H9 (cell line): ENCODE measurements around the gene SH3GL3. TPM values are rescaled to one million over a fixed set of nuclear protein-coding genes. Genes with fewer than 3 reads are reported as not detected.

Experiments used
- DNase-seq: peaks from one replicate; pipeline ENCODE4 v3.0.0-alpha.2; 2017
- H2AFZ ChIP-seq: one replicate; pipeline ENCODE4 v1.6.1; 2013; ENCODE audit warnings: mild to moderate bottlenecking, low read length, control low read depth, moderate library complexity
- H2AK5ac ChIP-seq: 2 replicates; pipeline ENCODE4 v1.6.1; 2013; ENCODE audit warnings: low read length, control low read depth, mixed read lengths; ENCODE audit not compliant: insufficient read length
- H2BK120ac ChIP-seq: one replicate; pipeline ENCODE4 v1.6.1; 2013; ENCODE audit warnings: low read depth, mild to moderate bottlenecking, low read length, control low read depth, inconsistent platforms; ENCODE audit not compliant: poor library complexity, severe bottlenecking
- H2BK12ac ChIP-seq: 2 replicates; pipeline ENCODE4 v1.6.1; 2013; ENCODE audit warnings: low read length, control low read depth, mixed read lengths, low read depth; ENCODE audit not compliant: insufficient read length
- H2BK15ac ChIP-seq: 2 replicates; pipeline ENCODE4 v1.6.1; 2013; ENCODE audit warnings: low read depth, low read length, control low read depth
- H2BK20ac ChIP-seq: one replicate; pipeline ENCODE4 v1.6.1; 2013; ENCODE audit warnings: low read depth, mild to moderate bottlenecking, low read length, control low read depth, inconsistent platforms; ENCODE audit not compliant: poor library complexity, severe bottlenecking
- H2BK5ac ChIP-seq: 2 replicates; pipeline ENCODE4 v1.6.1; 2013; ENCODE audit warnings: low read length, control low read depth, mixed read lengths; ENCODE audit not compliant: insufficient read length
- H3K14ac ChIP-seq: 2 replicates; pipeline ENCODE4 v1.6.1; 2013; ENCODE audit warnings: low read length, control low read depth; ENCODE audit not compliant: insufficient read depth
- H3K18ac ChIP-seq: 2 replicates; pipeline ENCODE4 v1.6.1; 2013; ENCODE audit warnings: low read depth, mild to moderate bottlenecking, mixed read lengths, low read length, control low read depth; ENCODE audit not compliant: insufficient read length
- H3K23ac ChIP-seq: 2 replicates; pipeline ENCODE4 v1.6.1; 2013; ENCODE audit warnings: low read length, control low read depth, mixed read lengths, low read depth; ENCODE audit not compliant: insufficient read length
- H3K23me2 ChIP-seq: 2 replicates; pipeline ENCODE4 v1.6.1; 2013; ENCODE audit warnings: low read depth, mild to moderate bottlenecking, mixed read lengths, low read length, control low read depth; ENCODE audit not compliant: insufficient read length, poor library complexity, severe bottlenecking
- H3K27ac ChIP-seq: 2 replicates; pipeline ENCODE4 v1.5.1; 2013; ENCODE audit warnings: low read length, control low read depth, mixed read lengths, low read depth; ENCODE audit not compliant: insufficient read length
- H3K27me3 ChIP-seq: 2 replicates; pipeline ENCODE4 v1.6.1; 2013; ENCODE audit warnings: low read length, control low read depth, inconsistent platforms; ENCODE audit not compliant: insufficient read depth
- H3K4ac ChIP-seq: 2 replicates; pipeline ENCODE4 v1.6.1; 2013; ENCODE audit warnings: low read depth, mild to moderate bottlenecking, control low read depth, inconsistent platforms, low read length, moderate library complexity
- H3K4me1 ChIP-seq: 2 replicates; pipeline ENCODE4 v1.6.1; 2013; ENCODE audit warnings: low read length, control low read depth, inconsistent platforms; ENCODE audit not compliant: insufficient read depth
- H3K4me2 ChIP-seq: 2 replicates; pipeline ENCODE4 v1.6.1; 2013; ENCODE audit warnings: low read length, control low read depth, mixed read lengths; ENCODE audit not compliant: insufficient read length, insufficient read depth
- H3K56ac ChIP-seq: 2 replicates; pipeline ENCODE4 v1.6.1; 2013; ENCODE audit warnings: low read depth, mild to moderate bottlenecking, mixed read lengths, low read length, control low read depth; ENCODE audit not compliant: insufficient read length
- H3K79me1 ChIP-seq: 2 replicates; pipeline ENCODE4 v1.6.1; 2013; ENCODE audit warnings: low read depth, mild to moderate bottlenecking, moderate library complexity, low read length, control low read depth, inconsistent platforms; ENCODE audit not compliant: insufficient read depth, poor library complexity, severe bottlenecking
- H3K79me2 ChIP-seq: 2 replicates; pipeline ENCODE4 v1.6.1; 2013; ENCODE audit warnings: low read length, control low read depth, inconsistent platforms; ENCODE audit not compliant: insufficient read depth
- H3K9ac ChIP-seq: 2 replicates; pipeline ENCODE4 v1.6.1; 2013; ENCODE audit warnings: low read length, control low read depth, mixed read lengths; ENCODE audit not compliant: insufficient read length; ENCODE audit errors: extremely low read depth
- H3K9me3 ChIP-seq: one replicate; pipeline ENCODE4 v1.6.1; 2013; ENCODE audit warnings: low read depth, low read length, inconsistent platforms; ENCODE audit not compliant: control insufficient read depth
- H3T11ph ChIP-seq: one replicate; pipeline ENCODE4 v1.6.1; 2013; ENCODE audit warnings: mild to moderate bottlenecking, low read length, control low read depth, inconsistent platforms
- H4K20me1 ChIP-seq: one replicate; pipeline ENCODE4 v1.6.1; 2013; ENCODE audit not compliant: control insufficient read depth, insufficient read length, insufficient read depth
- H4K5ac ChIP-seq: 2 replicates; pipeline ENCODE4 v1.6.1; 2013; ENCODE audit warnings: low read depth, mild to moderate bottlenecking, mixed read lengths, low read length, control low read depth; ENCODE audit not compliant: insufficient read length
- H4K8ac ChIP-seq: replicated peaks from 2 replicates; pipeline ENCODE4 v1.6.1; 2013; ENCODE audit warnings: low read length, control low read depth, mixed read lengths, low read depth; ENCODE audit not compliant: insufficient read length
- H4K91ac ChIP-seq: 2 replicates; pipeline ENCODE4 v1.6.1; 2013; ENCODE audit warnings: low read depth, mild to moderate bottlenecking, moderate library complexity, mixed read lengths, low read length, control low read depth; ENCODE audit not compliant: insufficient read length
- H3K27ac Mint-ChIP-seq, 3 experiments: 2 replicates in 2 of 3; 3 replicates in 1 of 3; pipeline ENCODE4 v1.8.0; 2020 to 2021; ENCODE audit warnings: mixed read lengths in 3 of 3, mild to moderate bottlenecking in 1 of 3, moderate library complexity in 1 of 3
- H3K27me3 Mint-ChIP-seq: 2 replicates; pipeline ENCODE4 v1.8.0; 2021; ENCODE audit warnings: low read depth, mild to moderate bottlenecking, moderate library complexity, mixed read lengths
- H3K36me3 Mint-ChIP-seq, 3 experiments: 2 replicates in 2 of 3; 3 replicates in 1 of 3; pipeline ENCODE4 v1.8.0; 2020 to 2021; ENCODE audit warnings: low read depth in 3 of 3, mixed read lengths in 3 of 3; ENCODE audit not compliant: insufficient read depth in 1 of 3
- H3K4me1 Mint-ChIP-seq, 2 experiments: 2 replicates each; pipeline ENCODE4 v1.8.0; 2020; ENCODE audit warnings: mixed read lengths in 2 of 2
- H3K4me3 Mint-ChIP-seq, 2 experiments: 2 replicates in 1 of 2; 3 replicates in 1 of 2; pipeline ENCODE4 v1.8.0; 2020 to 2021; ENCODE audit warnings: mild to moderate bottlenecking in 2 of 2, mixed read lengths in 2 of 2, moderate library complexity in 1 of 2
- H3K9me3 Mint-ChIP-seq, 2 experiments: 2 replicates in 1 of 2; 3 replicates in 1 of 2; pipeline ENCODE4 v1.8.0; 2020; ENCODE audit warnings: mild to moderate bottlenecking in 2 of 2, mixed read lengths in 2 of 2, moderate library complexity in 1 of 2
- WGBS: extraction: QIAGEN DNeasy Blood & Tissue Kit; methylation state at CpG from one replicate; pipeline ENCODE4 v1.1.7; 2013; ENCODE audit warnings: missing lambda C conversion rate, low lambda C conversion rate, mixed read lengths; ENCODE audit not compliant: insufficient read length; ENCODE audit errors: extremely low coverage; 5-methylcytosine and 5-hydroxymethylcytosine counted together
- total RNA-seq: library from RNA; stranded (reverse); gene quantifications from 2 replicates; pipeline ENCODE4 v1.2.1, GENCODE V29; 2021
- TF ChIP-seq, protein P1 (sequence below): fragments of 200-600 bp; sonication (generic); conservative IDR thresholded peaks from 3 replicates; pipeline ENCODE4 v1.8.0; 2021; ENCODE audit warnings: antibody characterized with exemption, mild to moderate bottlenecking

Gene SH3GL3
- total RNA-seq, 1 experiment from 2014 or later = 11.2 TPM

GRCh38 chr15:83516935-83517334, 69.8 kb downstream of the SH3GL3 start:
- Histone ChIP-seq H3K56ac (no peak overlapping the region), H3K9ac (no peak overlapping the region), H3K4me1 (no peaks in the 10 kb centered on the region; the same call in 1 of the 2 replicates), H4K5ac (no peak overlapping the region), H3K14ac (no peak overlapping the region), H4K91ac (no peak overlapping the region), H2AFZ (no peak overlapping the region), H4K8ac (no peak overlapping the region), H4K20me1 (no peaks in the 10 kb centered on the region), H2BK5ac (no peak overlapping the region), H2BK120ac (no peak overlapping the region), H3K79me1 (no peaks in the 10 kb centered on the region), H3K23ac (no peak overlapping the region), H3K18ac (no peak overlapping the region), H3K9me3 (no peaks in the 10 kb centered on the region), H3K23me2 (no peaks in the 10 kb centered on the region), H3K4ac (no peak overlapping the region), H2AK5ac (no peak overlapping the region), H3T11ph (no peak overlapping the region), H3K4me2 (no peak overlapping the region), H3K27me3 (no peaks in the 10 kb centered on the region), H2BK15ac (no peak overlapping the region), H3K27ac (no peak overlapping the region), H2BK20ac (no peak overlapping the region), H2BK12ac (no peak overlapping the region), H3K79me2 (no peaks in the 10 kb centered on the region; the same call in 1 of the 2 replicates)
- no peak overlapping the region for H3K27ac Mint-ChIP-seq
- H3K36me3 Mint-ChIP-seq = no peaks in the 10 kb centered on the region; a peak in 2 of 7 replicates
- WGBS = no CpG with 5 or more reads among the region's 2 CpGs
- no peak for DNase-seq
- H3K9me3 Mint-ChIP-seq = no peaks in the 10 kb centered on the region
- H3K27me3 Mint-ChIP-seq = peaks cover 15% of the 10 kb centered on the region
- TF ChIP-seq, protein P1, sequence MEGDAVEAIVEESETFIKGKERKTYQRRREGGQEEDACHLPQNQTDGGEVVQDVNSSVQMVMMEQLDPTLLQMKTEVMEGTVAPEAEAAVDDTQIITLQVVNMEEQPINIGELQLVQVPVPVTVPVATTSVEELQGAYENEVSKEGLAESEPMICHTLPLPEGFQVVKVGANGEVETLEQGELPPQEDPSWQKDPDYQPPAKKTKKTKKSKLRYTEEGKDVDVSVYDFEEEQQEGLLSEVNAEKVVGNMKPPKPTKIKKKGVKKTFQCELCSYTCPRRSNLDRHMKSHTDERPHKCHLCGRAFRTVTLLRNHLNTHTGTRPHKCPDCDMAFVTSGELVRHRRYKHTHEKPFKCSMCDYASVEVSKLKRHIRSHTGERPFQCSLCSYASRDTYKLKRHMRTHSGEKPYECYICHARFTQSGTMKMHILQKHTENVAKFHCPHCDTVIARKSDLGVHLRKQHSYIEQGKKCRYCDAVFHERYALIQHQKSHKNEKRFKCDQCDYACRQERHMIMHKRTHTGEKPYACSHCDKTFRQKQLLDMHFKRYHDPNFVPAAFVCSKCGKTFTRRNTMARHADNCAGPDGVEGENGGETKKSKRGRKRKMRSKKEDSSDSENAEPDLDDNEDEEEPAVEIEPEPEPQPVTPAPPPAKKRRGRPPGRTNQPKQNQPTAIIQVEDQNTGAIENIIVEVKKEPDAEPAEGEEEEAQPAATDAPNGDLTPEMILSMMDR = no peak
- H3K4me1 Mint-ChIP-seq = peaks cover 19 to 23% of the 10 kb centered on the region in 2 experiments
- H3K4me3 Mint-ChIP-seq = no peak overlapping the region
